CD4-positive, alpha-beta memory T cell (primary cell): ENCODE results near the gene RORC. TPM values are rescaled to one million over a fixed set of nuclear protein-coding genes. Genes with fewer than 3 reads are reported as not detected.
A peak's percentile ranks its signal among the peaks of the same experiment; 100 is the strongest.
"Not testable (repeated sequence)": the region's sequence is repeated elsewhere in the genome, so short reads cannot be mapped to it uniquely, and the experiment has no call there.

Experiments
- CTCF ChIA-PET: fragments of 350-600 bp; sonication (Branson Sonifier 250); formaldehyde crosslinking; loops from one replicate; lab custom pipeline; 2021; ENCODE audit warnings: inconsistent platforms; ENCODE audit not compliant: partially characterized antibody; lab: Charles Lee
- POLR2A ChIA-PET: fragments of 350-600 bp; sonication (Branson Sonifier 250); formaldehyde crosslinking; loops from one replicate; lab custom pipeline; 2021; ENCODE audit not compliant: partially characterized antibody; lab: Charles Lee
- DNase-seq, 5 donors: peaks; one replicate each; pipeline versions ENCODE4 v3.0.0 to v3.0.0-alpha.2; 2020 to 2022; ENCODE audit warnings: mixed read lengths in 1 of 5
- H3K27ac ChIP-seq: one replicate; pipeline ENCODE4 v1.7.0; 2013; ENCODE audit warnings: low read depth, low read length
- H3K27me3 ChIP-seq: 2 replicates; pipeline ENCODE4 v1.7.0; 2013; ENCODE audit warnings: mild to moderate bottlenecking, low read length, moderate library complexity; ENCODE audit not compliant: insufficient read depth
- H3K36me3 ChIP-seq: 2 replicates; pipeline ENCODE4 v1.7.0; 2013; ENCODE audit warnings: mild to moderate bottlenecking, low read length, moderate library complexity; ENCODE audit not compliant: insufficient read depth
- H3K4me1 ChIP-seq: 2 replicates; pipeline ENCODE4 v1.7.0; 2013; ENCODE audit warnings: mild to moderate bottlenecking, low read length, moderate library complexity; ENCODE audit not compliant: insufficient read depth
- H3K4me3 ChIP-seq, 2 donors: one replicate each; pipeline ENCODE4 v1.7.0; 2013; ENCODE audit warnings: low read length in 2 of 2, mild to moderate bottlenecking in 1 of 2
- H3K9me3 ChIP-seq, 2 donors: one replicate each; pipeline ENCODE4 v1.7.0; 2013; ENCODE audit warnings: low read length in 2 of 2, control low read depth in 1 of 2; ENCODE audit not compliant: control insufficient read depth in 1 of 2
- H3K27ac Mint-ChIP-seq, 7 donors: one replicate each; pipeline ENCODE4 v1.8.0; 2020 to 2021; ENCODE audit warnings: mixed read lengths in 7 of 7, mild to moderate bottlenecking in 6 of 7, inconsistent platforms in 3 of 7, moderate library complexity in 3 of 7
- H3K27me3 Mint-ChIP-seq, 2 donors: one replicate each; pipeline ENCODE4 v1.8.0; 2020 to 2021; ENCODE audit warnings: mixed read lengths in 2 of 2
- H3K36me3 Mint-ChIP-seq, 2 donors: one replicate each; pipeline ENCODE4 v1.8.0; 2020 to 2021; ENCODE audit warnings: mixed read lengths in 2 of 2, inconsistent platforms in 1 of 2, mild to moderate bottlenecking in 1 of 2
- H3K4me1 Mint-ChIP-seq, 4 donors: one replicate each; pipeline ENCODE4 v1.8.0; 2020 to 2021; ENCODE audit warnings: mixed read lengths in 4 of 4, mild to moderate bottlenecking in 1 of 4
- H3K4me3 Mint-ChIP-seq, 8 donors: one replicate each; pipeline ENCODE4 v1.8.0; 2020 to 2021; ENCODE audit warnings: mixed read lengths in 8 of 8, mild to moderate bottlenecking in 7 of 8, moderate library complexity in 6 of 8, inconsistent platforms in 3 of 8
- H3K9me3 Mint-ChIP-seq, 8 donors: one replicate each; pipeline ENCODE4 v1.8.0; 2020 to 2021; ENCODE audit warnings: mixed read lengths in 8 of 8, mild to moderate bottlenecking in 5 of 8, inconsistent platforms in 3 of 8, moderate library complexity in 1 of 8
- intact Hi-C: fragments of 100-400 bp; cut with micrococcal nuclease; formaldehyde crosslinking; loops from one replicate; pipeline ENCODE4 v1.15.1; 2023
- polyA plus RNA-seq, 2 donors: library from polyadenylated mRNA; unstranded; fragments of 300-500 nt; fragmentation: Illumina TruSeq; gene quantifications; one replicate each; pipeline ENCODE4 v1.2.3, GENCODE V29; 2021
- total RNA-seq, 2 experiments: library from RNA; stranded (reverse); gene quantifications; one replicate each; pipeline ENCODE4 v1.2.3, GENCODE V29; 2021

RORC gene
- total and polyA plus RNA-seq, 4 experiments from 2014 or later, result 10.0 to 43.1 (median 13.0) TPM

DNA sequence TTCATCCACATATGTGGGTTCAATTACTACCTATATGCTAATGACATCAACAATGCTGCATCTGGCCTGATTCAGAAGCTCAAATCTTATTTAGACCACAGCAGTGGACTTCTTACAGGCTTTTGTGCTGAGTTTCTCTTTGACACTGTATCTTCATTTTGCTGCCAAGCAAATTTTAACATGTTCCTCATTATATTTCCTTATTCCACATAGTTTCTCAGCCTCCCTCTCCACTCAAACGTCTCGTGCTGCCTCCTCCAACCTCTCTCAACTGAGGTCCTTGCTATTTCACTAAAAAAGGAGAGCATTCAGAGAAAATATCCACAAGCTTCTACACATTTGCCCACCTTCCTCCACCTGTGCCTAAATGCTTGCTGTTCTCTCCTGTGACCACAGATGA, 47.8 kb downstream of the RORC start:
- CTCF ChIA-PET, result no interaction called here
- DNase-seq, result no peak
- Mint-ChIP-seq H3K27ac (no peak overlapping the region), H3K9me3 (no peaks in the 10 kb centered on the region), H3K4me3 (no peak overlapping the region), H3K36me3 (peaks cover 19 to 23% of the 10 kb centered on the region in 2 donors), H3K27me3 (no peaks in the 10 kb centered on the region), H3K4me1 (peaks cover 3 to 10% (median 8%) of the 10 kb centered on the region in 4 donors)
- Histone ChIP-seq H3K36me3 (peaks cover 14% of the 10 kb centered on the region), H3K4me3 (no peak overlapping the region), H3K27ac (no peak overlapping the region), H3K9me3 (no peaks in the 10 kb centered on the region), H3K27me3 (no peaks in the 10 kb centered on the region), H3K4me1 (peaks cover 5% of the 10 kb centered on the region)
- POLR2A ChIA-PET, result no interaction called here
- intact Hi-C loops, result no loop called here

DNA sequence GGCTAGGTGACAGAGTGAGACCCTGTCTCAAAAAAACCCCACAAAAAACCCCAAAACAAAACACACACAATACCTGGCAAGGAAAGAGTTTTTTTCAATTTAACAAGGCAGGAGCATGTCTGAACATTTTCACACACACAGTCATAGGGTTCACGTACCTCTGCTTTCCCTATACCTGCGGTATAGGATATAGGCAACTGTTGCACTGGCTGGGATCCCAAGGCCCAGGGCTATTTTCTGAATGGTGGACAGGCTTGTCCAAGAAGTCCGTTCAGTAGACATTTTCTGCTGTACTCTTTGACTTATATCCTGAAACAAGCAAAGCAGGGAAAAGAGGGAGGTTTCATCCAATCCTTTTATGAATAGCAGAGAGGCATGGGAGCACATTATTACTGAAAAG, 48.9 kb downstream of the RORC start:
- Histone ChIP-seq H3K9me3 (no peaks in the 10 kb centered on the region), H3K4me1 (peaks cover 5% of the 10 kb centered on the region), H3K27me3 (no peaks in the 10 kb centered on the region), H3K27ac (no peak overlapping the region), H3K4me3 (no peak overlapping the region), H3K36me3 (peaks cover 24% of the 10 kb centered on the region)
- POLR2A ChIA-PET, result interaction anchor here (0.9 kb wide), 1 partner anchor 19 kb away, joined by 3 read pairs; the partner anchor contains the start of gene MRPL9
- H3K36me3 Mint-ChIP-seq, result peaks cover 28 to 33% of the 10 kb centered on the region in 2 donors
- no peak overlapping the region for H3K4me3 Mint-ChIP-seq
- no peaks in the 10 kb centered on the region for H3K9me3 Mint-ChIP-seq
- no peaks in the 10 kb centered on the region for H3K27me3 Mint-ChIP-seq
- peaks cover 0 to 4% (median under 1%) of the 10 kb centered on the region in 4 donors for H3K4me1 Mint-ChIP-seq
- CTCF ChIA-PET, result no interaction called here
- DNase-seq, result no peak
- intact Hi-C loops, result no loop called here
- H3K27ac Mint-ChIP-seq, result peak overlapping the region in 2 of 7 donors; percentile 12 to 19

DNA sequence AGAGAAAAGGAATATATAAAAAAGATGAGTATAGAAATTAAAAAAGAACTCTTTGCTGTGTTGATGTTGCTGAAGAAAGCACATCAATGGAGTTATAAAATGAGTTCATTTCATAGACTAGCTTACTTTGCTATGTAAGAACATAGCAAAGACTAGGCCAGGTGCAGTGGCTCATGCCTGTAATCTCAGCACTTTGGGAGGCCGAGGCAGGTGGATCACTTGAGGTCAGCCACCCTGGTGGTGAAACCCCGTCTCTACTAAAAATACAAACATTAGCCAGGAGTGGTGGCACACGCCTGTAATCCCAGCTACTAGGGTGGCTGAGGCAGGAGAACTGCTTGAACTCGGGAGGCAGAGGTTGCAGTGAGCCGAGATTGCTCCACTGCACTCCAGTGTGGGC, 49.6 kb downstream of the RORC start:
- H3K9me3 Mint-ChIP-seq, CTCF ChIA-PET, intact Hi-C loops: not testable (repeated sequence)

DNA sequence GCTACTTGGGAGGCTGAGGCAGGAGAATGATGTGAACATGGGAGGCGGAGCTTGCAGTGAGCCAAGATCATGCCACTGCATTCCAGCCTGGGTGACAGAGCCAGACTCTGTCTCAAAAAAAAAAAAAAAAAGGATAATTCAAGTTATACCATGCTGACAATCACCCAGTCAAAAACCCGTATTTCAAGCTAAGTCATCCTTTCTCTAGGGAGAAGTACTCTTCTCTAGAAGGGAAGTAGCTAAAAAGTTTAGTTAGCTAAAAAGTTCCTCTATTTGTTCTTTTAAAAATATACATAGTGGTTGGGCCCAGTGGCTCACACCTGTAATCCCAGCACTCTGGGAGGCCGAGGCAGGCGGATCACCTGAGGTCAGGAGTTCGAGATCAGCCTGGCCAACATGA, 50.9 kb downstream of the RORC start:
- H3K9me3 Mint-ChIP-seq, H3K4me3 Mint-ChIP-seq, intact Hi-C loops, H3K27me3 ChIP-seq, DNase-seq, POLR2A ChIA-PET, H3K4me3 ChIP-seq, H3K9me3 ChIP-seq, H3K27me3 Mint-ChIP-seq, H3K27ac Mint-ChIP-seq, H3K4me1 ChIP-seq, H3K4me1 Mint-ChIP-seq, H3K27ac ChIP-seq: not testable (repeated sequence)
- H3K36me3 ChIP-seq, result peaks cover 37% of the 10 kb centered on the region
- peaks cover 36 to 48% of the 10 kb centered on the region in 2 donors for H3K36me3 Mint-ChIP-seq
- CTCF ChIA-PET, result interaction anchor here (1.8 kb wide), 1 partner anchor 9 kb away, joined by 5 read pairs; the partner anchor contains the start of gene TDRKH

More for the DNA sequence above, 49.6 kb downstream of the RORC start:
- H3K9me3 ChIP-seq, POLR2A ChIA-PET, H3K4me1 Mint-ChIP-seq, H3K4me3 Mint-ChIP-seq, H3K4me1 ChIP-seq, H3K4me3 ChIP-seq, H3K27me3 ChIP-seq, DNase-seq, H3K27me3 Mint-ChIP-seq, H3K27ac ChIP-seq: not testable (repeated sequence)
- H3K36me3 ChIP-seq, result peaks cover 26% of the 10 kb centered on the region
- H3K27ac Mint-ChIP-seq, result peak overlapping the region in 1 of 7 donors; percentile 25
- peaks cover 28 to 35% of the 10 kb centered on the region in 2 donors for H3K36me3 Mint-ChIP-seq

DNA sequence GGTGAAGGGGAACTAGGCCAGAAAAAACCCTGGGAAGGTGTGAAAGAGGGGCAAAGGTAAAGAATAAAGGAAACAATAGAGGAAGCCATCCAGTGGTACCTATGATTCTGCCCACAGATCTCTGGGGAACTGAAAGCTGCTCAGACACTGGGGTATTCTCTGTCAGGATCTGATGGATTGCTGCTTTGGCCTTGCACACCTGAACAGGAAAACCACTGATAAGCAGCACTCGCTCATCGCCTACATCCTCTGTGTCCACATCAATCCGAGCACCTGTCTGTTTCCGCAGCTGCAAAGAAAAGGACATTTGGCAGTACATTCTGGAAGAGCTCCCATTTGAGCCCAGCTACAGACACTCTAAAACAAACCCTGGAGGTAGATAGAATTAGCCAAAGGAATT, 51.8 kb downstream of the RORC start:
- Mint-ChIP-seq H3K4me3 (no peak overlapping the region), H3K9me3 (no peaks in the 10 kb centered on the region), H3K27me3 (no peaks in the 10 kb centered on the region), H3K27ac (peak overlapping the region in 1 of 7 donors; percentile 70), H3K4me1 (no peaks in the 10 kb centered on the region), H3K36me3 (peaks cover 43 to 57% of the 10 kb centered on the region in 2 donors)
- CTCF ChIA-PET, result interaction anchor here (1.8 kb wide), 1 partner anchor 10 kb away, joined by 5 read pairs; the partner anchor contains the start of gene TDRKH
- POLR2A ChIA-PET, result no interaction called here
- DNase-seq, result no peak
- H3K4me3 ChIP-seq, result no peak overlapping the region
- H3K36me3 ChIP-seq, result peaks cover 46% of the 10 kb centered on the region
- H3K27me3 ChIP-seq, result no peaks in the 10 kb centered on the region
- intact Hi-C loops, result no loop called here
- H3K27ac ChIP-seq, result no peak overlapping the region
- H3K9me3 ChIP-seq, result no peaks in the 10 kb centered on the region
- peaks cover 5% of the 10 kb centered on the region for H3K4me1 ChIP-seq

DNA sequence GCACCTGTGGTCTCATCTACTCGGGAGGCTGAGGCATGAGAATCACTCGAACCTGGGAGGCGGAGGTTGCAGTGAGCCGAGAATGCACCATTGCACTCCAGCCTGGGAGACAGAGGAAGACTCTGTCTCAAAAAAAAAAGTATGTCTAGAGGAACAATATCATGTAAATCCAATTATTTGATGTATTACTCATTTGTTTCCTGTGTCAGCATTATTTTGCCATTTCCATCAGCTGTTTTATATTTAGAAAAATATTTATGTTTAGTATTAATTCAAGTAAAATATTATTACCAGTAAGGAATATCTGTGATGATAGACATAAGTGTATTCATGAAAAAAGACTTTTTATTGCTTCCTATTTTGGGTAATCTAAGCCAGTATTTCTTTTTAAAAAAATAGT, 54.3 kb downstream of the RORC start:
- no peaks in the 10 kb centered on the region for H3K4me1 ChIP-seq
- peaks cover 56% of the 10 kb centered on the region for H3K36me3 ChIP-seq
- no peaks in the 10 kb centered on the region for H3K9me3 Mint-ChIP-seq
- H3K27ac Mint-ChIP-seq, result no peak overlapping the region
- no peak for DNase-seq
- H3K27me3 Mint-ChIP-seq, result no peaks in the 10 kb centered on the region
- peaks cover 52 to 73% of the 10 kb centered on the region in 2 donors for H3K36me3 Mint-ChIP-seq
- no peak overlapping the region for H3K4me3 Mint-ChIP-seq
- H3K9me3 ChIP-seq, result no peaks in the 10 kb centered on the region
- H3K27ac ChIP-seq, result no peak overlapping the region
- no peaks in the 10 kb centered on the region for H3K27me3 ChIP-seq
- H3K4me1 Mint-ChIP-seq, result no peaks in the 10 kb centered on the region
- POLR2A ChIA-PET, result interaction anchor here (1.2 kb wide), 1 partner anchor 14 kb away, joined by 4 read pairs; the partner anchor contains the start of gene MRPL9
- CTCF ChIA-PET, result no interaction called here
- intact Hi-C loops, result no loop called here
- H3K4me3 ChIP-seq, result no peak overlapping the region

DNA sequence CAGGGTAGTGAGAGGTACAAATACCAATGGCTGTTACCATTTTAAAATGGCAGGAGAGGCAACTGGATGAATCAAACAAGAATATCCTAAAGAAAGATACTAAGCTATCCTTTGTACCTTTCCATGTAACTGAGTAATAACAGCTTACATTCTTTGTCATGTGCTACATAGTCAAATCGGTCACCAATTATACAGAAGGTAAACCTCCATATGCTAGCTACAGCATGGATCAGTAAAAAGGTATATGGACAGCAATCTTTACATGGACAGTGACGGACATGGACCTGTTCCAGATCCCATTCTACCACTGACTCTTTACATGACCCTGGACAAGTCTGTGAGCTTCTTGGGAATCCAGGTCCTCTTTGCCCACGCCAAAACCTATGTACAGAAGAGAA, 54.9 kb downstream of the RORC start:
- ChIA-PET CTCF (interaction anchor here (0.8 kb wide), 1 partner anchor 58 kb away, joined by 3 read pairs; no protein-coding TSS in a partner anchor), POLR2A (interaction anchor here (1.2 kb wide), 1 partner anchor 13 kb away, joined by 4 read pairs; the partner anchor contains the start of gene MRPL9)
- intact Hi-C loops, result no loop called here

More for the DNA sequence above, 54.9 kb downstream of the RORC start:
- Histone ChIP-seq H3K36me3 (peaks cover 56% of the 10 kb centered on the region), H3K27ac (no peak overlapping the region), H3K4me1 (no peaks in the 10 kb centered on the region), H3K27me3 (no peaks in the 10 kb centered on the region), H3K4me3 (no peak overlapping the region), H3K9me3 (no peaks in the 10 kb centered on the region)
- Mint-ChIP-seq H3K27ac (no peak overlapping the region), H3K4me1 (no peaks in the 10 kb centered on the region), H3K4me3 (no peak overlapping the region), H3K9me3 (no peaks in the 10 kb centered on the region), H3K27me3 (no peaks in the 10 kb centered on the region), H3K36me3 (peaks cover 52 to 68% of the 10 kb centered on the region in 2 donors)
- DNase-seq, result no peak
